Stimulated activated CD4-positive, alpha-beta T cell treated with anti-CD3 and anti-CD28 coated beads, Interleukin-4, amount 100 ng/mL, for 4 hours (primary cell): ENCODE results near the gene AK1.
"Not testable (repeated sequence)": the region's sequence is repeated elsewhere in the genome, so short reads cannot be mapped to it uniquely, and the experiment has no call there.

ENCODE experiments used
- DNase-seq, 2 experiments: peaks; one replicate each; pipeline ENCODE4 v3.0.0-alpha.2; 2020

AK1 gene

GRCh38 chr9:127881715-127882114 is 4.2 kb upstream of the AK1 start:
- DNase-seq, result not testable (repeated sequence)

GRCh38 chr9:127880143-127880542 is 2.7 kb upstream of the AK1 start:
- DNase-seq, result no peak

DNA sequence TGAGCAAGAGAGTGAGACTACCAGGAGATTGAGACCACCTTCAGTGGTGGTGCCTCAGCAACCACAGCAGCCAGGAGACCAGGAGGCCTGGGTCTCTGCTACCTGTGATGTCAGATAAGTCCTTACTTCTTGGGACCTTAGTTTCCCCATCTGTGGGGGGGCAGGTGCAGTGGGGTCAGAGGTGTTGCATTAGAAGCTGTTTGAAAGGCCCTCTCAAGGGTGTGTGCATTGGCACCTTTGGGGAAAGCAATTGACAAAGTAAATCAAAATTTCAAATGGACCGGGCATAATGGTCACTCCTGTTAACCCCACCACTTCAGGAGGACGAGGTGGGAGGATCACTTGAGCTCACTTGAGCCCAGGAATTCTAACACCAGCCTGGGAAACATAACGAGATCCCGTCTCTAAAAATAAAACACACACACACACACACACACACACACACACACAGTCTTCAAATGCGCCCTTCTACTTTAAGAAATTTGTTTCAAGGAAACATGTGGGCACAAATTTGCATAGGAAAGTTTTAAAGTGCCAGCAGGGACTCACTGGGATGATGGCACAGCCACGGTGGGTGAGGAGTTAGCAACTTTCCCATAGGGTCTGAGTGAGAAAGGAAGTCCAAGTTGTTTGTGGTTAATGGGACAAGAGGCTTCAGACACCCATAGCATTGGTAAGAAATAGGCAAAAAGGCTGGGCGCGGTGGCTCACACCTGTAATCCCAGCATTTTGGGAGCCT is 1.3 kb upstream of the AK1 start:
- no peak for DNase-seq

DNA sequence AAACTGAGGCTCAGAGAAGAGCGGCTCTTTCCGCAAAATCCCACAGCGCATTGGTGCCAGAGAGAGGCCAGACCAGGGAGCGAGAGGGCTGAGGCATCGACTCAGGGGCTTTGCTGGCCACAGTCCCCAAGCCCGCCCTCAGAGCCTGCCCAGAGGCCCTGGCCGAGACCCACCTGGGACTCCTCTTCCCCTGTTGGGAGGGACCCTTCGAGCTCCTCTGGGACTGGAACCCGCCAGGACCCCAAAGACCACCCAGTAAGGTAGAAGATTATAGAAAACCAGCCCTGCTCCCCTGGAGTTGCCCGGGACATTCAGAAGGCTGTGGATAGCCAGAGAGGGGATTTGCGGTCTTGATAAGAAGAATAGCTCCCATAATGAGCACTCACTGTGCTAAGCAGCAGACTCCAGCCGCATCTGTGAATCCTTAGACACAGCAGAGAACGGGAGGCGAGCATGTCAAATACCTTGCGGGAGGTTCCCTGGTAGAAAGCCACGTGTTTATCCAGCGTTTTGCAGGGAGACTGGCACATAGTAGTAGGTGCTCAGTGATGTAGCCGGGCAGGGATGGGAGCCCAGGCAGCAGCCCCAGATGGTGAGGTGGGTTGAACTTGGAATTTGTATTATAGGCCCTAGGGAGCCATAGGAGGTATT is 651 bp upstream of the AK1 start:
- DNase-seq, result no peak

GRCh38 chr9:127876764-127877562 is 512 bp downstream of the AK1 start:
- no peak for DNase-seq

DNA sequence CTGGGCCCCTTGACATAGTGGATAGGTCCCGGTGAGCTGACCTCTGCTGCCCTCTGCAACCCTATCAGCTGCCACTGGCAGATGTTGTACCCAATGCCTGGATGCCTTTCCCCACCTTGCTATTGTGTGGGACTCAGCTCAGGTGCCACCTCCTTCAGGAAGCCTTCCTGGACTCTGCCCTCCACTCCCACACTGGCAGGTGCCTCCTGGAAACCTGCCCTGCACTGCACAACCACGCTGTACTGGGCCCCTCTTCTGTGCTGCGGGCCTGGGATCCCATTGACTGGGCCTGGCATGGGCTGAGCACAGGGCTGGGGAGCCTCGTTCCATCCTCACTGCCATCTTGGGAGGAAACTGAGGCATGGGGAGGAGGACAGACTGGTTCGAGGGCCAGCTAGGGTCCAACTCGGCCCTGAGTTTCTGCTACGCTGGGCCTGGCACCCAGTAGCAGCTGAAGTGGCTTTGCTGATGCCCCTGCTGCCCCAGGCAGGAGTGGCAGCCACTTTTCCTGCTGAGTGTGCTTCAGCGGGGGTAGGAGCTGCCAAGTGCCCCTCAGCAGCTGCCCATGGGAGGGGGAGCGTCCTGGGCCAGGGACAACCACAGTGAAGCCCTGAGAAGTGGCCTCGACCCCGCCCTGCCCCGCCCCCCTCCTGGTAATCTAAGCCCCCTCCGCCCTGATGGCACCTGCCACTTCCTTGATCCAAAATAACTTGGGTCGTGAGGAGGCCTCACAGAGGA is 1.3 kb downstream of the AK1 start:
- DNase-seq, result no peak

DNA sequence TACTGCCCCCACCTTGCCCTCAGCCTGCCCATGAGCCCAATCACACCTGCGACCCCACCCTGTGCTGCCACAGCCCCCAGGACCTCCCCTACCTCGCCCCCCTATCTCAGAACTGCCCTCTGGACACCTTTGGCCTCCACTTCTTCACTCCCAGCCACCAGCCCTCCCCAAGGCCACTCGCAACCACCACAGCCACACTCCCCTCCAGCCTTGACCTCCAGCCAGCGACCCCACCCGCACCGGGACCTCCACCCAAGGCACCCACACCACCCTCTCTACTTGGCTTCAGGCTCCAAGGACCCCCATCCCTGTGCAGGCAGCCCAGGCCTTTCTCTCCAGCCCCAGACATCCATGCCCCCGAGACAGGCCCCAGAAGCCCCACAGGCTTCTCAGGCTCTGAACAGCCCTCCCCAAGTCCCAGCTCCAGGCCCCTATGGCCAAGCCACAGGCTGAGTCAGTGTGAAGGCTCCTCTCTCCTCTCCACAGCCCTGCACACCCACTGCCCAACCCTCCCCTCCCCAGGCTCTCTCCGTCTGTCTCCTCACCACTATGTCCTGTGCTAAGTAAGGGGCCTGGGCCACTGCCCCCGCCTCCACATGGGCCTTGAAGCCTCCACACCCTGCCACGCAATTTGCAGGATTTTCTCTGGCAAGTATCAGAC is 2.0 kb downstream of the AK1 start:
- DNase-seq, result no peak

GRCh38 chr9:127874301-127875221 is 2.9 kb downstream of the AK1 start:
- no peak for DNase-seq

DNA sequence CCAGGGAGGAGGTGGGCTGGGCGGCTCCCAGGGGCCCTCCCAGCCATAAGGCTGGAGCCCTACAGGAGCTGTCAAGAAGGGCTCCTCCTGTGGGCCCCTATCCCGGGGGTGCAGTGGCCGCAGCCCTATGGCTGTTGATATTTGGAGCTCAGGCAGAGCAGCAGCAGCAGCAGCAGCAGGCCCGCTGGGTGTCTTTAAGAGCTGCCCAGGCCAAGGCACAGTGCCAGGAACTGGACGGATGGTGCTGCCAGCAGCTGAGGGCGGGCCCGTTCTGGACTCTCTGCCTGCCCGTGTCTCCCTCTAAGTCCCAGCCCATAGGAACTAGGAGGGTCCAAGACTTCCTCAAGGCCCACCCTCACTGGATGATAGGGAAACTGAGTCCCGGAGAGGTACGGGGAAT is 3.6 kb downstream of the AK1 start:
- DNase-seq, result no peak

DNA sequence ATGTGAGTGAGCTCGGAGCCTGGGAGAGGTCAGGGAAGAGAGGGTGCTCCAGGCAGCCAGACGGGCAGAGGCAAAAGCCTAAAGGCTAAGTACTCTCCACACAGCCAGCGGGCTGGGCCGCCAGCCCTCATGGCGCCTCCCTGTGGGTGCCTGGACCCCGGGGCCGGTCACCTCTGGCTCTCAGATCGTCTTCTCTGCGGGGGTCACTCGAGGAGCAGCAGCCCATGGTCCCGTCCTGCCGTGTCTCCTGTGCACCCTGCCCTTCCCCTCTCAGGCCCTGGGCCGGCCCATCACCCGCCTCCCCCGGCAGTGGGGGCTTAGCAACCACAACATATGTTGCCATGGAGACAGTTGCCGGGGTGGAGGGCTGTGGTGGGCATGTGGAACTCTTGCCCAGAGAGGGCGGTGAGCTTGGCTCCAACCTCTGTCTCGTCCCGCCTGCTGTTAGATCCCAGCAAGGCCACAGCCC is 4.2 kb downstream of the AK1 start:
- no peak for DNase-seq

- no peak for DNase-seq
Measured at GRCh38 chr9:127872369-127873222, 4.9 kb downstream of the AK1 start.

GRCh38 chr9:127871531-127871930 is 5.9 kb downstream of the AK1 start:
- no peak for DNase-seq

GRCh38 chr9:127870887-127871286 is 6.6 kb downstream of the AK1 start:
- DNase-seq, result no peak

- DNase-seq, result not testable (repeated sequence)
Measured at GRCh38 chr9:127870153-127870491, 7.4 kb downstream of the AK1 start.

DNA sequence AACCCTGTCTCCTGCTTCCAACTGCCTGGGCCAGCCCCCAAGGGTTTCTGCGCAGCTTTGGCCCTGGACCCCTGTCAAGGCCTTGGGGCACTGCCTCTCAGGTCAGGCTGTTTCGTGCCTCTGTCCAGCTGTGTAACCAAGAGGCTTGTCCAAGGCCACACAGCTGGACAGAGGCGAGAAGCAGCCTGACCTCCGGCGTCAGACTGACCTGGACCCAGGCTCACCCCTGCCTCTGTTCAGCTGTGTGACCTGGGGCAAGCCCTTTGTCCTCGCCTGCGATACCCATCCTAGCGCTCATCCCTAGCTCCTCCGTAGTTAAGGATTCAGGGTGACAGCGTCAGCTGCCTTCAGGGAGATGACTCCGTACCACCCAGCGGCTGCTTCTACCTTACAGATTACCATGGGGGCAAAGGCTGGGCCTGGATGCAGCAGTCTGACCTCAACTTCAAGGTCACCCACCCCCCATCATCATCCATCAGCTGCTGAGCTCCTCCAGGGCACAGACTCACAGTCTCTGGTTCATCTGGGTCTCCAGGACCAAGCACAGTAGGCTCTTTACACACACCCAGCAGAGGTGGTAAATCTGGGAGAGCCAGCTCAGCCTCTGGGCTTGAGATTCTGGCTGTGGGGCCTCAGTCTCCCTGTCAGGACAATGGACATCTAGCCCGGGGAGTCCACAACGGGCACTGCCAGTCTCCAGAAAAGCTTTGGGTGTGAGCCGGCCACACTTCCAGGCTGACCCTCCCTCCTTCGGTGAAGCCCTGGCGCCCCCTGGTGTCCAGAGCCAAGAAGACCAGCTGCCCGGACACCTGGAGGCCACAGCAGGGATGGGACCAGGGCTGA is 7.9 kb downstream of the AK1 start:
- peak; percentile 63 to 81 for DNase-seq

DNA sequence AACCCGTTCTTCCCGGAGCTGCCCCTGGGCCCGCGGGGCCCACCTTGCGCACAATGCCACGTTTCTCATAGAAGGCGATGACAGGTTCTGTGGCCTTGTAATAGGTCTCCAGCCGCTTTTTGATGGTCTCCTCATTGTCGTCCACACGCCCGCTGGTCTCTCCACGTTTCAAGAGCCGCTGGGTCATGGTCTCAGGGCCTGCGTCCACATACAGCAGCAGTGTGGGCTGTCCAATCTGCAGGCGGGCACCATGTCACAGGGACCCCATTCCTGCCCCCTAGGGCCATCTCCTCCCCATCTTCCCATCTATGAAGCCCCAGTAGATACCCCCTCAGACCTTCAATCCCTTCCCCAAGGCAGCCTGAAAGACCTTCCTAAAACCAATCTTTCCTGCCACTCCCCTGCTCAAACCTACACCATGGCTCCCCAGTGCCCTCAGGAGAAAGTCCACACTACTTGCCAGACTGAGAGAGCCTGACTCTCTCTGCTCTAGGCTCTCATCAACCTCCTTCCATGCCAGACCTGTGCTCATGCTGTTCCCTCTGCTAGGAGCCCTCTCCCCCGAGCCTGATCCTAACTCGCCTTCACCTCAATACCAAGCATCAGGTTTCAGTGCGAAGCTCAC is 9.1 kb downstream of the AK1 start:
- DNase-seq, result no peak

GRCh38 chr9:127867356-127868277 is 9.9 kb downstream of the AK1 start:
- DNase-seq, result no peak

GRCh38 chr9:127866535-127866934 is 10.9 kb downstream of the AK1 start:
- DNase-seq, result no peak
